PC-3 (cell line): ENCODE measurements around the gene DIS3L2.

Experiments
- CTCF ChIP-seq: fragments of 300-600 bp; sonication (generic); conservative IDR thresholded peaks from 2 replicates; pipeline ENCODE4 v1.5.1; 2017; ENCODE audit warnings: antibody characterized with exemption, low read depth, mild to moderate bottlenecking, low read length
- EZH2 ChIP-seq: fragments of 300-600 bp; sonication (generic); IDR thresholded peaks from one replicate; pipeline ENCODE4 v1.6.1; 2017; ENCODE audit warnings: antibody characterized with exemption, mild to moderate bottlenecking, low read length; ENCODE audit not compliant: unreplicated experiment
- EZH2phosphoT487 ChIP-seq: fragments of 300-600 bp; sonication (generic); IDR thresholded peaks from 2 replicates; pipeline ENCODE4 v1.6.1; 2018; ENCODE audit warnings: mild to moderate bottlenecking, antibody characterized with exemption, low read length, borderline replicate concordance

GRCh38 chr2:232323328-232323650 lies 361.8 kb downstream of the DIS3L2 start:
- no peak for TF ChIP-seq CTCF
- no peak for TF ChIP-seq EZH2
- no peak for TF ChIP-seq EZH2phosphoT487
